AG09319 (cell line): ENCODE data around the gene PAM.

ENCODE experiments used
- DNase-seq: peaks from one replicate; pipeline ENCODE4 v3.0.0-alpha.2; 2010; ENCODE audit warnings: low read depth; ENCODE audit errors: extremely low read depth
- CTCF ChIP-seq: IDR thresholded peaks from 2 replicates; pipeline ENCODE4 v1.5.1; 2011; ENCODE audit warnings: low read depth, mild to moderate bottlenecking, inconsistent platforms, low read length, moderate library complexity

Gene PAM

GRCh38 chr5:102933316-102933715, 178.2 kb downstream of the PAM start:
- TF ChIP-seq CTCF = no peak
- no peak for DNase-seq

GRCh38 chr5:102933721-102934459, 178.8 kb downstream of the PAM start:
- no peak for DNase-seq
- no peak for TF ChIP-seq CTCF

- no peak for TF ChIP-seq CTCF
- no peak for DNase-seq
These were observed 182.8 kb downstream of the PAM start for GRCh38 chr5:102937894-102938293.

- no peak for DNase-seq
- TF ChIP-seq CTCF = no peak
These were observed 186.0 kb downstream of the PAM start for GRCh38 chr5:102941111-102941510.

- no peak for TF ChIP-seq CTCF
- no peak for DNase-seq
These were observed 191.3 kb downstream of the PAM start for GRCh38 chr5:102946414-102946813.

- TF ChIP-seq CTCF = no peak
- DNase-seq = no peak
These were observed 191.9 kb downstream of the PAM start for GRCh38 chr5:102946971-102947370.

- TF ChIP-seq CTCF = no peak
- DNase-seq = no peak
These were observed 200.4 kb downstream of the PAM start for GRCh38 chr5:102955488-102955887.
